WTC11 (cell line): ENCODE data around the gene CGB3.

ENCODE experiments used
- FOXP1 ChIP-seq: sonication (generic); formaldehyde crosslinking; IDR thresholded peaks from 2 replicates; pipeline ENCODE4 v1.8.0; 2022; ENCODE audit warnings: missing genetic modification reagents, mild to moderate bottlenecking, moderate library complexity, borderline replicate concordance
- SMAD3 ChIP-seq: sonication (generic); formaldehyde crosslinking; IDR thresholded peaks from 2 replicates; pipeline ENCODE4 v1.8.0; 2022; ENCODE audit warnings: missing genetic modification reagents, mild to moderate bottlenecking, borderline replicate concordance
- ZNF219 ChIP-seq: sonication (generic); formaldehyde crosslinking; IDR thresholded peaks from 2 replicates; pipeline ENCODE4 v1.8.0; 2023; ENCODE audit warnings: missing genetic modification reagents, mild to moderate bottlenecking, borderline replicate concordance
- TF ChIP-seq, protein P1 (sequence below): sonication (generic); formaldehyde crosslinking; IDR thresholded peaks from 2 replicates; pipeline ENCODE4 v1.8.0; 2022; ENCODE audit warnings: mild to moderate bottlenecking, missing genetic modification reagents
- TF ChIP-seq, protein P2 (sequence below): fragments of 200-600 bp; IDR thresholded peaks from 2 replicates; pipeline ENCODE4 v1.8.0; 2022; ENCODE audit warnings: antibody characterized with exemption

- no peak for TF ChIP-seq FOXP1 (CRISPR knock-in tag)
- TF ChIP-seq ZNF219 (CRISPR knock-in tag): no peak
- TF ChIP-seq, protein P1, sequence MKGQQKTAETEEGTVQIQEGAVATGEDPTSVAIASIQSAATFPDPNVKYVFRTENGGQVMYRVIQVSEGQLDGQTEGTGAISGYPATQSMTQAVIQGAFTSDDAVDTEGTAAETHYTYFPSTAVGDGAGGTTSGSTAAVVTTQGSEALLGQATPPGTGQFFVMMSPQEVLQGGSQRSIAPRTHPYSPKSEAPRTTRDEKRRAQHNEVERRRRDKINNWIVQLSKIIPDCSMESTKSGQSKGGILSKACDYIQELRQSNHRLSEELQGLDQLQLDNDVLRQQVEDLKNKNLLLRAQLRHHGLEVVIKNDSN: no peak
- TF ChIP-seq SMAD3 (CRISPR knock-in tag): no peak
- TF ChIP-seq, protein P2, sequence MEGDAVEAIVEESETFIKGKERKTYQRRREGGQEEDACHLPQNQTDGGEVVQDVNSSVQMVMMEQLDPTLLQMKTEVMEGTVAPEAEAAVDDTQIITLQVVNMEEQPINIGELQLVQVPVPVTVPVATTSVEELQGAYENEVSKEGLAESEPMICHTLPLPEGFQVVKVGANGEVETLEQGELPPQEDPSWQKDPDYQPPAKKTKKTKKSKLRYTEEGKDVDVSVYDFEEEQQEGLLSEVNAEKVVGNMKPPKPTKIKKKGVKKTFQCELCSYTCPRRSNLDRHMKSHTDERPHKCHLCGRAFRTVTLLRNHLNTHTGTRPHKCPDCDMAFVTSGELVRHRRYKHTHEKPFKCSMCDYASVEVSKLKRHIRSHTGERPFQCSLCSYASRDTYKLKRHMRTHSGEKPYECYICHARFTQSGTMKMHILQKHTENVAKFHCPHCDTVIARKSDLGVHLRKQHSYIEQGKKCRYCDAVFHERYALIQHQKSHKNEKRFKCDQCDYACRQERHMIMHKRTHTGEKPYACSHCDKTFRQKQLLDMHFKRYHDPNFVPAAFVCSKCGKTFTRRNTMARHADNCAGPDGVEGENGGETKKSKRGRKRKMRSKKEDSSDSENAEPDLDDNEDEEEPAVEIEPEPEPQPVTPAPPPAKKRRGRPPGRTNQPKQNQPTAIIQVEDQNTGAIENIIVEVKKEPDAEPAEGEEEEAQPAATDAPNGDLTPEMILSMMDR: no peak
These were observed 36.8 kb downstream of the CGB3 start for GRCh38 chr19:48987323-48987722.
